ENCODE measurements around the gene KCNJ5. TPM values are rescaled to one million over a fixed set of nuclear protein-coding genes. Genes with fewer than 3 reads are reported as not detected.

KCNJ5 gene
- total RNA-seq, 1 experiment from 2014 or later = 0.17 TPM

- Histone ChIP-seq H3K4me2 (ENCODE audit: low read length) (no peak overlapping the region), H3K9ac (ENCODE audit: low read length) (no peak overlapping the region), H3K9me3 (ENCODE audit: control insufficient read depth in 1 of 2, insufficient read depth in 1 of 2, low read depth in 1 of 2, low read length in 2 of 2) (no peaks in the 10 kb centered on the region), H3K4me1 (ENCODE audit: control insufficient read depth in 1 of 2, insufficient read depth in 2 of 2, low read length in 2 of 2) (peaks cover 9 to 23% of the 10 kb centered on the region in 2 experiments; a peak in 3 of 4 replicates), H3K27me3 (ENCODE audit: insufficient read depth, low read length) (no peaks in the 10 kb centered on the region), H3K36me3 (ENCODE audit: control insufficient read depth in 1 of 2, insufficient read depth in 2 of 2, low read length in 2 of 2) (no peaks in the 10 kb centered on the region), H3K4me3 (replicated peaks in 1 of 2; ENCODE audit: low read depth in 1 of 2, low read length in 2 of 2) (no peak overlapping the region), H3K9me2 (ENCODE audit: insufficient read depth) (no peaks in the 10 kb centered on the region), H2AFZ (ENCODE audit: low read depth, low read length, poor library complexity, severe bottlenecking) (no peak overlapping the region), H3K79me2 (ENCODE audit: insufficient read depth, low read length) (no peaks in the 10 kb centered on the region), H4K20me1 (ENCODE audit: insufficient read depth) (no peaks in the 10 kb centered on the region), H3K27ac (ENCODE audit: low read depth, low read length) (no peak overlapping the region)
- ChIA-PET RAD21 (ENCODE audit: low non-redundant PET in 1 of 2, low total read pairs in 2 of 2, uncharacterized antibody in 2 of 2, unreplicated experiment in 2 of 2) (no interaction called here), POLR2A (interaction anchor here (3.0 kb wide), 1 partner anchor 12 kb away, joined by 14 read pairs; no protein-coding TSS in a partner anchor), CTCF (interaction anchor here (1.1 kb wide), 1 partner anchor 11 kb away, joined by 3 read pairs; no protein-coding TSS in a partner anchor)
- BruUV-seq (replicated peaks) = no TSS peak
- DNase-seq (ENCODE audit: low read depth, low spot score) = no peak
- intact Hi-C loops (cut with micrococcal nuclease) = no loop called here
- no peak for ATAC-seq
- TF ChIP-seq EZH2phosphoT487 (IDR thresholded peaks at IDR 0.05; ENCODE audit: borderline replicate concordance) = no peak
- TF ChIP-seq RAD21 (IDR thresholded peaks at IDR 0.05; ENCODE audit: low read depth) = no peak
- no peak for TF ChIP-seq SP1 (IDR thresholded peaks at IDR 0.05; ENCODE audit: low read depth)
- TF ChIP-seq CEBPB (IDR thresholded peaks at IDR 0.05; ENCODE audit: low read depth) = no peak
- TF ChIP-seq ZNF274 (IDR thresholded peaks at IDR 0.05; ENCODE audit: low read depth, low read length) = no peak
- no peak for TF ChIP-seq ZBTB33 (IDR thresholded peaks at IDR 0.05; ENCODE audit: extremely low read depth, insufficient replicate concordance, low read length)
- TF ChIP-seq FOSL1 (IDR thresholded peaks at IDR 0.05; ENCODE audit: low read depth) = no peak
- TF ChIP-seq SRF (IDR thresholded peaks at IDR 0.05; ENCODE audit: low read depth) = no peak
- TF ChIP-seq ELF1 (IDR thresholded peaks at IDR 0.05; ENCODE audit: borderline replicate concordance, low read depth) = no peak
- no peak for TF ChIP-seq SIN3A (IDR thresholded peaks at IDR 0.05; ENCODE audit: low read depth)
Measured at GRCh38 chr11:128894286-128894681, 3.1 kb downstream of the KCNJ5 start.
